CD4-positive, alpha-beta T cell treated with Interleukin-10 for 1 hour (primary cell): ENCODE data around the gene NQO2.
"Not testable (repeated sequence)": the region's sequence is repeated elsewhere in the genome, so short reads cannot be mapped to it uniquely, and the experiment has no call there.

Experiments used
- DNase-seq: peaks from one replicate; pipeline ENCODE4 v3.0.0-alpha.2; 2020

NQO2 gene

DNA sequence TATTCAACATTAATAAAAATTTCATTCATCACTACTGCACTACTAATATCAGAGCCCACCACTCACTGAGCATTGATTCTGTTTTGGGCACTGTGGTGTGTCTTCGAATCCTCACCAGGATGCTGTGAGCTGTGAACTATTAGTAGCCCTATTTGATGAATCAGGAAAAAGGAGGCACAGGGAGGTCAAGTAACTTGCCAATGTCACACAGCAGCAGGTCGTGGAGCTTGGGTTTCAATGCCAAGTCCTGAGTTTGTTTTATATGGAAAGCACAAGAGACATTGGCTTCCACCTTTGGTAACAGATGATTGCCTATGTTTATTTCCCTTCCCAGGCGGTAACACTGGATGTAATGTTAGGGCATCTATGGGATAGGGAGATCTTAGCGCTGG lies 15.0 kb downstream of the NQO2 start:
- DNase-seq: no peak

DNA sequence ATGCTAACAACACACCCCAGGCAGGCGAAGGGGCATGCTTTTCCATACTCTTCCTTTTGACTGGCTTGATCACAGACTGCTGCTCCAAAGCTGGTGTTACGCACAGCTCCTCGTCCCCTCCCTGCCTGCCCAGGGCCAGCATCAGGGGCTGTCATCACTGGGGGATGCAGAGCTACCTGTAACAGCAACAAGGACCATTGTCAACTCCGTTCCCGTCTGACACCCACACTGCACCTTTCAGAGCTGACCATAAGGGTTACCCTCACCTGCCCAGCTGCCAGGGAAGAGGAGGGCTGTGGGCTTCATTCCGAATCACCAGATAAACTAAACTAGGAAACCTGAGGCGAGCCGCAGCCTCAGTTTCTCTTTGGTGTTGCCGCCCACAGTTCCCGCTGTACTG lies 15.4 kb downstream of the NQO2 start:
- no peak for DNase-seq

DNA sequence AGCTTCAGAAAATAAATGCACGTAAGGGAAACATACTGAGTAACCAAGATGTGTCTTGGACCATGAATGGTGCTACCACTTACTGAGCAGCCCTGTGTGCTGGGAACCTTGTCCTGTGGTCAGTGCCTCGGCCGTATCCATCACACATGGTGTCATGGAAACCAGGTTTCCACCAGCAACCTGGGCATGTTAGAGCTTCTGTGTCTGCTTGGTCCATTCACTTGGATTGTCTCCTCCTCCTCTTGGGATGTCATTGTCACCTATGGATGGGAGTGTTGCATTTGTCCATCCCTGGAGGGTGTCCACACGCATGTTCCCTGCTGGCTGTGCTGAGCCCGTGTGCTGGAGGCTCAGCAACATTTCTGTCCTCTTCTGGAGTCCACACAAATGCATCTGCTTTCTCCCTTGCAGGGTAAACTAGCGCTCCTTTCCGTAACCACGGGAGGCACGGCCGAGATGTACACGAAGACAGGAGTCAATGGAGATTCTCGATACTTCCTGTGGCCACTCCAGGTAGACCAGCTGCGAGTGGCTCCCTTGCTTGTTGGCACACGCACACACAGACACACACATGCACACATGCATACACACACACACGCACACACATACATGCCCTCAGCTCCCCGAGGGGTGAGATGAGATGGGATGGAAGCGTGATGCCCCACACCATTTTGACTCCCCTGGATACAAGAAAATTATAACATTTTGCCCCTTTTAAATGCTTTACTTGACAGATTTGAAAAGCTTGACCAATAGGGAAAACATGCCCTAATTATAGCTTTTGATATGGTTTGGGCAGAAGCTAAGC lies 17.0 kb downstream of the NQO2 start:
- no peak for DNase-seq

DNA sequence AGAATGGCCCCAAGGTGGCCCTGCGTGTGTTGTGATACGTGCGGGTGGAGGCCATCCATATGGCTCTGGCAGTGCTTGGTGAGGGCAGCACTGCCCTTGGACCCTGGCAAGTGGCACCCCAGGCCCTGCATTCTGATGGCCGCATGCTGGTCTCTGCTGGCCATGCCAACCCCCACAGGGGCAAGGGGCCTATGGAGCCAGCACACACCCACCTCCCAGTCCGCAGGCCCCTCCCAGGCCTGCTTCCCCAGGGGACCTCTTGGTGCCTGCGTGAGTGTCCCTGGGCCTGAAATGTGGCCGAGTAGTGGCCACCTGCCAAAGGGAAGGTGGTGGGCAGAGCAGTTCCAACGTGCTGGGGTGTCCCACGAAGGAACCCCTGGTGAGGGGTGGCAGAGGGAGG lies 17.6 kb downstream of the NQO2 start:
- DNase-seq: no peak

DNA sequence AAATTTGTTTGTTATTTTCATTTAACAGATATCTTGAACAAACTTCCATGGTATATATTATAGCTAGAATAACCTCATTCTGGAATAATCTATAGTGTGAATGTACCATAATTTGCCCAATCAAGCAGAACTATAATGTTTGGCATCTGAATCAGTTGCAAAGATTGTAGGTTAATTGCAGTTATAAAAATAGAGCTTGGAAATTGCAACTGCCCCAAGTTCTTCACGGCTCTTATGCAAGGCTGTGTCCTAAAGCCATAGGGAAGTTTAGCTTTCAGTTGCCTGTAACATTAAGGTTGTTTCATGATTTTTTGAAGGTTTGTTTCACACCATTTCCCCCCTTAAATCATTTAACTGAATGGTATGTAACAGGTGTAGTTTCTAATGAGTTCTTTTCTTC lies 19.4 kb downstream of the NQO2 start:
- DNase-seq: no peak

DNA sequence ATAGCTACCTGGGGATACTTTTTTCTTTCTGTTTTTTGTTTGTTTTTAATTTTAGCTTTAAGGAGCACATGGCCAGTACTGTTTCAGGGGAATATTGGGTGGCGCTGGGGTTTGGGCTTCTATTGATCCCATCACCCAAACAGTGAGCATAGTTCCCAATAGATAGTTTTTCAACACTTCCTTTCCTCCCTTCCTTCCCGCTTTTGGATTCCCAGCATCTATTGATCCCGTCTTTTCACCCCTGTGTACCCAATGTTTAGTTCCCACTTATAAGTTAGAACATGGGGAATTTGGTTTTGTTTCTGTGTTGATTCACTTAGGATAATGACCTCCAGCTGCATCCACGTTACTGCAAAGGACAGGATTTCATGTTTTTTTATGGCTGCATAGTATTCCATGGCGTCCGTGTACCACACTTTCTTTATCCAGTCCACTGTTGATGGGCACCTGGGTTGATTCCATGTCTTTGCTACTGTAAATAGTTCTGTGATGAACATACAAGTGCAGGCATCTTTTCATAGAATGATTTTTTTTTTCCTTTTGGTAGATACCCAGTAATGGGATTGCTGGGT lies 20.1 kb downstream of the NQO2 start:
- no peak for DNase-seq

DNA sequence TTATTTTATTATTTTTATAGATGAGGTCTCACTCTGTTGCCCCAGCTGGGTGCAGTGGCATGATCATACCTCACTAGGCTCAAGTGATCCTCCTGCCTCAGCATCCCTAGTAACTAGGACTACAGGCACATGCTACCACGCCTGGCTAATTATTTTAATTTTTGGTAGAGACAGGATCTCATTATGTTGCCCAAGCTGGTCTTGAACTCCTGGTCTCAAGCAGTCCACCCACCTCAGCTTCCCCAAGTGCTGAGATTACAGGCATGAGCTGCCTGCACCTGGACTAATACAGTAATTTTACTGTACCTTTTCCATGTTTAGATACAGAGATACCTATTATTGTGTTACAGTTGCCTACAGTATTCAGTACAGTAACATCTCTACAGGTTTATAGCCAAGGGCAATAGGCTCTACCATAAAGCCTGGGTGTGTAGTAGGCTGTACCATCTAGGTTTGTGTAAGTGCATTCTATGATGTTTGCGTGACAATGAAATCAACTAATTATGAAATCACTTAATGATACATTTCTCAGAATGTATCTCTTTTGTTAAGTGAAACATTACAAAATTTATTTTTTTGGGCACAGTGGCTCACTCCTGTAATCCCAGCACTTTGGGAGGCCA lies 21.4 kb downstream of the NQO2 start:
- not testable (repeated sequence) for DNase-seq

DNA sequence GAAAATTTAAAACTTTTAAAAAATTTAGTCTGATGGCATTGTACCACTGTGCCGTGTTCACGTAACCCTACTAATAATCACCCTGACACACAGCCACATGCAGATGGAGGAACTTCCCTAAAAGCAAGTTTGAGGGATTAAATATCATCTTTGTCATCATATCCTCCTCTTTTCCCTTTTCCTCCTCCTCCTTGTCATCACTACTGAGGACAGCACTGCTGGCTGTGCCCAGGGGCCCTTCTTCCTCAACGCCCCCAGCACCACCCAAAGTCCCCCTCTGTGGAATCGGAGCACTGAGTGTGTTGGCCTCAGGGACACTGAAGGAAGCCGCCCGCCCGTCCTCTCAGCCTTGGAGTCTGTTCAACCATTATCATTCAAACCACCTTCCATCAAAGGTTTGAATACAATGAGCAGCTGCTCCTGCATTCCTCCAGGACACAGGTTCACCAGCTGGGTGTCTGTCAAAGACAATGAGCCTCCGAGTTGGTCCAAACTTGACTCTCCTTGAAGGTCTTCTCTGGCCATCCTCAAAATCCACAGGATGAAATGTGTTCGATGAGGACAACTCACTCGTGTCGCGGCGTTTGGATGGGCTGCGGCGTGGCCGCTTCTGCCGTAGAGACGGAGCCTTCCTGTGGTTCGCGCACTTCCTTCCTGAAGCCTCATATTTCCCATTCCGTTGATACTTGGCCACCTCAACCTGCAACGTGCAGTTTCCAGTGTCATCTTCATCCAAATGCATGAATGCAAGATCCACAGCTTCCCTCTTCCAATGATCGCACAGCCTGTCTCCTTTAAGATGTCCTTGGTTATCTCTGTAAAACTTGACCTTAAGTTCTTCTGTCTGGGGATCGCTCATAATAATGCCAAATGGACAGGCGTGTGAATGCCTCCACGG lies 23.3 kb downstream of the NQO2 start:
- peak; percentile 35 for DNase-seq

DNA sequence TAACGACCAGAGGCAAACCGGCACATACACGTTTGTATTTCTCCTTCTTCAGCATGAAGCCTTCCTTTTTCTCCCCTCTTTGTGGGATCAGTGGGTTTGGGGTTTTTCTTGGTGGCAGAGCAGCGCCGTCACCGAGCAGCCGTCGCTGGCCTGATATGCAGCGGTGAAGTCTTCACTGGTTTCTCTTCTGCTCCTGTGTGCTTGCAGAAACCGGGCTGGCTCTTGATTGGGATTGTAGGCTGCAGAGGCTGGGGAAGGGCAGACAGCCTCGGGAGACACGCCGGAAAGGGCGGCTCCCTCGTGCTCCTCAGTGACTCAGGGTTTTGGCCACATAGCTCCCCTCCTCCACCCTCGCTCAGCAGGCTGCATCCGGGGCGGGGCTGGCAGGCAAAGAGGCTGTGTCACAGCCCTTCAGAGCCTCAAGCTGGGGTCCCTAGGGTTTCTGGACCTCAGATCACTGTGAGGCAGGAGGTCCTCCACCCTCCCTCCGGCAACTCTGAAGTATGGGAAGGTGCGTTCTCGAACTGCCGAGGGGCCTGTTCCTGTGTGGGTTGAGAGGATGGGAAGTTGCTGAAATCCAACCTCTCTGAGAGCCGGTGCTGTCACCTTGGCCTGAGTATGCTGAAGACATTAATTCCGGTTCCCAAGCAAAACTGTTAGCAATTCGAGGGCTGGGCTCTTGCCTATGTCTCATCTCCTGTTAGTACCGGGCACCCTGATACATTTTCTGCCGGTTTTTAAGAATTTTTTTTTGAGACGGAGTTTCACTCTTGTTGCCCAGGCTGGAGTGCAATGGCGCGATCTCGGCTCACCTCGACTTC lies 24.2 kb downstream of the NQO2 start:
- DNase-seq: peak; percentile 85

DNA sequence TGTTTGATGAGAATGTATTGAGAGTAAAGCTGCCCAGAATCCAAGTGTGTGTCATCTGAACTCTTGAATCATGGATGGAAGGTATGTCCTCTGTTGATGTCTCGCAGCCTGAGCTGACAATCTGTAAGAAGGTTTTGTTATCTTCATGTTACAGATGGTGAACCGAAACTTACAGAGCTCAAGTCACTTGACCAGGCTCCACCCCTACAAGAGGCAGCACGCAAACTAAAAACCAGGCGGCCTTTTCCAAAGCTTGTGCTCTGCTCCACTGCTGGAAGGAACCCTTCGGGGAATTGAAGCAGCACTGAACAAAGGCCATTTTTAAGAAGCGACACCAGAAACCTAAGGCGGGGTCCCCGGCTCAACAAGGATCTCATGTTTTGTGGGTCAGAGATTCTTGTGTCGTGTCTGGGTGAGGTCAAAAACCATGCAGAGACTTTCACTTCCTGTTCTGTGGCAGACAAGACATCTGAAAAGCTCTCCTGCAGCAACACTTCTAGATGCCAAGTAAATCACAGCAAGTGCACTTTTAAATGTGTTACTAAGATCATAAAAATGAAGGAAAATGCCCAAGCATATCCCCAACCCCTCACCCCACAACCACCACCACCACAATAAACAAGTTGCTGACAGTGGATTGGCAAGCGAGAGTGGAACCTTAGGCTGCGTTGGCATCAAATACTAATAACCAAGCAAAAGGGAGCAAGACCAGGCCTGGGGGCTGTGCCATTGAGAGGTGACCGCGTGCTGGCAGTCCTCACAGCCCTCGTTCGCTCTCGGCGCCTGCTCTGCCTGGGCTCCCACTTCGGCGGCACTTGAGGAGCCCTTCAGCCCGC lies 27.3 kb downstream of the NQO2 start:
- DNase-seq: peak; percentile 43

DNA sequence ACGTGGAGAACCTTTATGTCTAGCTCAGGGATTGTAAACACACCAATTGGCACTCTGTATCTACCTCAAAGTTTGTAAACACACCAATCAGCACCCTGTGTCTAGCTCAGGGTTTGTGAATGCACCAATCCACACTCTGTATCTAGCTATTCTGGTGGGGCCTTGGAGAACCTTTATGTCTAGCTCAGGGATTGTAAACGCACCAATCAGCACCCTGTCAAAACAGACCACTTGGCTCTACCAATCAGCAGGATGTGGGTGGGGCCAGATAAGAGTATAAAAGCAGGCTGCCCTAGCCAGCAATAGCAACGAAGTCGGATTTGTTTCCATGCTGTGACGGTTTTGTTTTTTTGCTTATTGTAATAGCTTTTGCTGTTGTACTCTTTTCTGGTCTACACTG lies 28.5 kb downstream of the NQO2 start:
- not testable (repeated sequence) for DNase-seq

DNA sequence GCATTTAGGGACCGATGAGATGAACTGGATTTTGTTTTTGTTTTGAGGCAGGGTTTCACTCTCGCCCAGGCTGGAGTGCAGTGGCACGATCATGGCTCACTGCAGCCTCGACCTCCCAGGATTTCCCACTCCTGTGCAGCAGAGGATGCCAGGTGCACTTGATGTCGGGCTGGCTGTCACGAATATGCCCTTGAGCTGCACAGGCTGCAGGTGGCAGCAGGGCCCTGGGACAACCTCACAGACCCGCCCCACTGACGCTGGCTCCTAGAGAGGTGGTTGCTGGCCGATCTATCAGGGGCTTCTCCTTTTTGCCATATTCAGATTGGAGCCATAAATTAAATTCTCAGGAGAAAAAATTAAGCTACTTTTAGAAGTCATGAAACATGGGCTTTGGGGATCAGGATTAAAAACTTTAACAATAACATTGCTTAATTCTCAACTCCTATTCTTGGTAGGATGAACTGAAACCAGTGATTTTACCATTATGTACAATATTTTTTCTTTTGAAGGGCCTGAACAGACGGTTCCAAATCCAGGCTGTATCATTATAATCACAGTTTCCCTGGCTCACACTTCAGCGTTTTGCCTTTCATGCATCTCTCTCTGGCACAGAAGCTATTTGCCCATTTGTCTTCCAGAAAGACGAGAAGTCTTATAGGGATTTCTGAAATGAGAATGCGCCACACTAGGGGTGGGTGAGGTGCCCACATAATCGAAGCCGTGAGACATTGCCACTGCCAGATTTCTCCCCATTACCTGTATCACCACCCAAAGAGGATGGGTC lies 32.4 kb downstream of the NQO2 start:
- DNase-seq: no peak

DNA sequence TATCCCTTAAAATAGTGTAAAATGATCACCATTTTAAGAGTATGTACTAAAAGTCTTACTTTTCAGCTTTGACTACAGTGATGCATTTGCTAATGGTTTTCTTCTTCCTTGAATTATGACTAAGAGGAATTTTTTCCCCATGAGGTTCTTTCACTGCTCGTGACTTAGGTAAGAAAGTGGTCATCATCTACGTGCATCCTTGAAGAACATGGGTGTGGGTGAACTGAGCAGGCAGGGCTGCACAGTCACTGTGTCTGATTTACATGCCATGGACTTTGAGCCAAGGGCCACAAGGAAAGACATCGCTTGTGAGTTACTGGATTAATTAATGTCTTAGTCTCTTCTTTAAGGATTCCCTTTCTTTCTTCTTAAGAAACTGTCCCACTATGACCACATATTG lies 33.3 kb downstream of the NQO2 start:
- no peak for DNase-seq

DNA sequence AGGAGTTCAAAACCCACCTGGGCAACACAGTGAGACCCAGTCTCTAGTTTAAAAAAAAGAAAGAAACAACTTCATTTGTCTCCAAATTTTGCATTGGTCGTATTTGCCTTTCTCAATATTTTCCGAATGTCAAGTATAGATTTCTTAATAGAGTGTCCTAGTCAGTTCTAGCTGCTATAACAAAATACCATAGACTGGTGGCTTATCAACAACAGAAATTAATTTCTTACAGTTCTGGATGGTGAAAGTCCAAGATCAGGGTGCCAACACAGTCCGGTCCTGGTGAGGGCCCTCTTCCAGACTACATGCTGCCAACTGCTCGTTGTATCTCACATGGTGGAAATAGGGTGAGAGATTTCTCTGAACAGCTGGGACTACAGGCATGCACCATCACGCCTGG lies 34.0 kb downstream of the NQO2 start:
- DNase-seq: no peak

DNA sequence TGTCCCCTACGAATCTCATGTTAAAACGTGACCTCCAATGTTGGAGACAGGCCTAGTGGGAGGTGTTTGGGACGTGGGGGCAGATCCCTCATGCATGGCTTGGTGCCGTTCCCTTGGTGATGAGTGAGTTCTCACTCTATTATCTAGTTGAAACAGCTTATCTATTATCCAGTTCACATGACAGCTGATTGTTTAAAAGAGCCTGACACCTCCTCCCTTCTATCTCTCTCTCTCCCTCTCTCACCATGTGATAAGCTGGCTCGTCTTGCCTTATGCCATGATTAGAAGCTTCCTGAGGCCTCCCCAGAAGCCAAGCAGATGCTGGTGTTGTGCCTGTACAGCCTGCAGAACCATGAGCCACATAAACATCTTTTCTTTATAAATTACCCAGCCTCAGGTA lies 35.7 kb downstream of the NQO2 start:
- no peak for DNase-seq

DNA sequence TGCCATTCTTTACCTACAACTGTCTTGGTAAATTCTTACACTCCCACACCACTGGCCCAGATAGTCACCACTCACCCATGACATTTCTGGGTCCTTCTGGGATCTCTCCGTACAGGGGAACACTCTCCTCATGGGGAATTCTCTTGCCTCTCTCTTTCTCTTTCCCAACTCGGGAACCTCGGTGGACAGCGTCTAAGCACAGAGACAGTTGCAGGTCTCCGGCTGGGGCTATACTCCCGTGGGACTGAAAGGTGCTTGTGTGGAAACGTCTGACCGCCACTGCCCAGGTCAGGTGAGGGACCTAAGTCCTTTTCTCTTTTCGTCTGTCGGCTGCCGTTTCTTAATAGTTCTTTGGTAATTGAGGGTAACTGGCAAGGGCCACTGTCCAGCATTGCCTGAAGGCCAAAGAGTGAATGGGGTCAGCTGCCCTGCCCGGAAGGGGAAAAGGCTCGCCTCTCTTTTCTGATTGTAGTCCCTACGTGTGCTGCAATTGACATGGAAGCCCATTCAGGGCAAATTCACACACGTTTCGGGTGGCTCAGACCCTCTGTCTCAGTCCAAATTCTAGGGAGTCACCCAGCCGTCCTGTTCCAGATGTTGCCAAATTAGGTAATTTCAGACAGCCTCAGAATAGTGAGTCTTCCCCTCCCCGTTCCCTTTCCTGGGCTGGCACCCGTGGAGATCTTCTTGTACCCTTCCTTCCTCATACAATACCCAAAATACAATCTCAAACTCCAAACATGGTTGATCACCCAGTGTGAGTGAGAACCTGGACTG lies 37.4 kb downstream of the NQO2 start:
- no peak for DNase-seq

DNA sequence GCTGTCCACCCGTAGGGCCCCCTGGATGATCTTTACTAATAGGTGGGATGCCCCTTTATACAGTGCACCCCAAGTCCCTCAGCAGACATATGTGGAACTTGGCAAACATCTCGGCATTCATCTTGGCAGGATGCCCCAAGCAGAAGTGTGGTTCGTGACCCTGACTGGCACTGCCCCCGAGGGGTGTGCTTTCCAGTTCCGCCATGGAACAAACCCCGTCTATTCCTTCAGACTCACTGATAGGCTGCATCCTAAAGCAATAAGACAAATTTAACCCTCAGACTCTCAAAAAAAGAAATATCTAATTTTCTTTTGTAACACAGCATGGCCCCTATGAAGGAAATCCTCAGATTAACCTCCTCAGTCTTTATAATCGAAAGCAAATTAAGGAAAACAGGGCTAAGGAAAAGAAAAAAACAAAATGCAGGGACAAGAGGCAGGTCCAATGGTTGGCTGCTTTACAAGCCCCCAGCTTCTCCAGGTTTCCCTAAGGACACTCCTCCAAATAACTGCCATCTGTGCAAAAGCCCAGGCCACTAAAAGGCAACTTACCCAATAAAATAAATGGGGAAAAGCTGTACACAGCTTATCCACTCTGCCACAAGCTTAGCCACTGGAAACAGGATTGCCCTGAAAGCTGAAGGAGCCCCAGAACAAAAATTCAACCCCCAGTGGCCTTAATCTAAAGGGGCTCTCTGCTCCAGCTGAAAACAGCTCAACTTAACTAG lies 38.1 kb downstream of the NQO2 start:
- DNase-seq: no peak

DNA sequence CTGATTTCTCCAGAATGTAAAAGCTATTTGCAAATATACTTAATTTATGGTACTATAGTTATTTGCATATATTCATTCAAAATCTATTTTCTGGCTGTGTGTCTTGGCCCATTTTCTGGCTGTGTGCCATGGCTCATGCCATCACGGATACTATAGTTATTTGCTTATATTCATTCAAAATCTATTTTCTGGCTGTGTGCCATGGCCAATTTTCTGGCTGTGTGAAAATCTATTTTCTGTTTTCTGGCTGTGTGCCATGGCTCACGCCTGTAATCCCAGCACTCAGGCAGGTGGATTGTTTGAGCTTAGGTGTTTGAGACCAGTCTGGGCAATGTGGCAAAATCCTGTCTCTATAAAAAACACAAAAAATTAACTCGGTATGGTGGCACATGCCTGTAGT lies 39.7 kb downstream of the NQO2 start:
- no peak for DNase-seq

DNA sequence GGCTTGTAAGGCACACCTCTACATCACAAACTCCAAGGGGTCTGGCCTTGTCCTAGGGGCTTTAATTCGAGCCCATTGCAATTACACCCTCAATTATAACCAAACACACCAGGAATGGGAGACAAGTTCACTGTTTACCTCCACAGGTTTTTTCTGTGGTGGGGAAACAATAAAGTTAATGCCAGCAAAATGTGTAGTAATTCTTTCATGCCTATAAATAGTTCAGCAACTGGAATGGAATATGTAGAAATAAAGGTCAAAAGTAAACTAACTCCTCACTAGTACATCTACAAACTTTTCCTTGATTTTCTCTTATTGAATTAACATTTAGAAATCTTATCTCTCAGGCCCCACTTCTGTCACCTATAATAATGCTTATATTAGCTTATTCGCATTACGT lies 41.5 kb downstream of the NQO2 start:
- DNase-seq: no peak
